Upper lobe of left lung (tissue), 4 donors: ENCODE data around the gene ARHGEF26.

Experiments
- CTCF ChIP-seq, 6 experiments: fragments of 450-650 bp in 4 of 6; fragments of 200-600 bp in 2 of 6; sonication (generic) in 2 of 6; IDR thresholded peaks; one replicate each; pipeline ENCODE4 v1.5.1; 2016 to 2019; ENCODE audit warnings: antibody characterized with exemption in 6 of 6
- POLR2A ChIP-seq, 4 donors: fragments of 450-650 bp; IDR thresholded peaks; one replicate each; pipeline ENCODE4 v1.5.1; 2016 to 2017; ENCODE audit warnings: antibody characterized with exemption in 4 of 4, mild to moderate bottlenecking in 2 of 4

DNA sequence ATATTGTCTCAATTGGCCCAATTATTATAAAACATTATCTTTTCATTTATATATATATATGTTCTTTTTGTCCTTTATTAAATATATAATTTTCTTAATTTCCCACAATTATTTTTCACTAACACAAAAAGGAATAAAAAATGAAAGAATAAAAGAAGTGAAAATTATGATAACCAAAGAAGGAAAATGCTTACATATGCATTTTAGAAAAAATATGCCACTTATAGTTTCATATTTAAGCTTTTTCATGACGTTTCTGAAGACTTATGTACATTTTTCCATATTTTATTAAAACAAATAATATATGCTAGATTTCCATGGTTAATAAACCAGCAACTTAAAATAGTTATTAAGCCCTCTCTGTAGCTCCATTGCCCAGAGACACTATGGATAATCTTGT, 34.9 kb upstream of the ARHGEF26 start:
- TF ChIP-seq POLR2A (IDR thresholded peaks at IDR 0.05) (no peak), CTCF (IDR thresholded peaks at IDR 0.05) (no peak)
